KMS-11 (cell line): Measurements from ENCODE around the gene FAM83D.

Experiments used
- H2AFZ ChIP-seq: fragments of 200-600 bp; sonication (generic); 2 replicates; pipeline ENCODE4 v1.6.1; 2016; ENCODE audit warnings: antibody characterized with exemption, mixed run types, low read depth
- H3K27ac ChIP-seq: fragments of 200-600 bp; sonication (generic); 2 replicates; pipeline ENCODE4 v1.6.1; 2016; ENCODE audit warnings: mild to moderate bottlenecking, mixed run types
- H3K27me3 ChIP-seq: fragments of 200-600 bp; sonication (generic); 2 replicates; pipeline ENCODE4 v1.6.1; 2017; ENCODE audit warnings: mild to moderate bottlenecking, low read depth, mixed run types, moderate library complexity; ENCODE audit not compliant: insufficient read depth
- H3K36me3 ChIP-seq: fragments of 200-600 bp; sonication (generic); 2 replicates; pipeline ENCODE4 v1.6.1; 2017; ENCODE audit warnings: mild to moderate bottlenecking, mixed run types; ENCODE audit not compliant: insufficient read depth
- H3K4me1 ChIP-seq: fragments of 200-600 bp; sonication (generic); 2 replicates; pipeline ENCODE4 v1.6.1; 2016; ENCODE audit warnings: mild to moderate bottlenecking, low read depth, mixed run types; ENCODE audit not compliant: poor library complexity, severe bottlenecking
- H3K4me2 ChIP-seq: fragments of 200-600 bp; sonication (generic); 2 replicates; pipeline ENCODE4 v1.7.0; 2016; ENCODE audit warnings: mild to moderate bottlenecking, mixed run types
- H3K4me3 ChIP-seq: fragments of 200-600 bp; sonication (generic); IDR thresholded peaks from 2 replicates; pipeline ENCODE4 v1.6.1; 2017; ENCODE audit warnings: low read depth, low read length, mixed read lengths; ENCODE audit not compliant: insufficient read depth
- H3K79me2 ChIP-seq: fragments of 200-600 bp; sonication (generic); 2 replicates; pipeline ENCODE4 v1.6.1; 2016; ENCODE audit warnings: low read depth, mixed run types; ENCODE audit not compliant: insufficient read depth
- H3K9ac ChIP-seq: fragments of 200-600 bp; sonication (generic); 2 replicates; pipeline ENCODE4 v1.6.1; 2016; ENCODE audit warnings: mild to moderate bottlenecking, mixed run types
- H4K20me1 ChIP-seq: fragments of 200-600 bp; sonication (generic); 2 replicates; pipeline ENCODE4 v1.6.1; 2016; ENCODE audit warnings: mild to moderate bottlenecking, mixed run types; ENCODE audit not compliant: insufficient read depth
- TF ChIP-seq, protein P1 (sequence below): fragments of 200-600 bp; sonication (generic); conservative IDR thresholded peaks from 2 replicates; pipeline ENCODE4 v1.6.1; 2017; ENCODE audit warnings: low read depth, mild to moderate bottlenecking, antibody characterized with exemption, low read length, moderate library complexity, mixed read lengths

Gene FAM83D

DNA sequence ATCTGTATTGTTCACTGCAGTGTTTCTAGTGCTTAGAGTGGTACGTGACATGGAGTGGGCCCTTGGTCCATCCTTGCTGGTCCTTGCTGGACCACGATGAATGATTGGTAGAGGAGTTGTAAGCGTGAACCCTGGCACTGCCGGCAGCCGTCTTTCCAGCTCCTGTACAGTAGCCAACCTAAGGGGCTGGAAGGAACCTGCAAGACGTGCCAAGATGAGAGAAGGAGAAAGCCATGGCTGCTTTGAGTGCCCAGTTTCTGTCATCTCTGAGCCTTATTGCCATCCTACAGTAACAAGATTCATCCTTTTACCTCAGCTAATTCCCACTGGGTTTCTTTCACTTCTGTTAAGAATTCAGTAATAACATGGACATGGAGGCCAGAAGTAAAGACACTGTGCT, 41.9 kb downstream of the FAM83D start:
- H3K4me3 ChIP-seq, result no peak overlapping the region
- peaks cover 20% of the 10 kb centered on the region for H3K79me2 ChIP-seq
- H3K4me1 ChIP-seq, result peaks cover 9% of the 10 kb centered on the region
- no peak overlapping the region for H3K27ac ChIP-seq
- no peak overlapping the region for H2AFZ ChIP-seq
- TF ChIP-seq, protein P1, sequence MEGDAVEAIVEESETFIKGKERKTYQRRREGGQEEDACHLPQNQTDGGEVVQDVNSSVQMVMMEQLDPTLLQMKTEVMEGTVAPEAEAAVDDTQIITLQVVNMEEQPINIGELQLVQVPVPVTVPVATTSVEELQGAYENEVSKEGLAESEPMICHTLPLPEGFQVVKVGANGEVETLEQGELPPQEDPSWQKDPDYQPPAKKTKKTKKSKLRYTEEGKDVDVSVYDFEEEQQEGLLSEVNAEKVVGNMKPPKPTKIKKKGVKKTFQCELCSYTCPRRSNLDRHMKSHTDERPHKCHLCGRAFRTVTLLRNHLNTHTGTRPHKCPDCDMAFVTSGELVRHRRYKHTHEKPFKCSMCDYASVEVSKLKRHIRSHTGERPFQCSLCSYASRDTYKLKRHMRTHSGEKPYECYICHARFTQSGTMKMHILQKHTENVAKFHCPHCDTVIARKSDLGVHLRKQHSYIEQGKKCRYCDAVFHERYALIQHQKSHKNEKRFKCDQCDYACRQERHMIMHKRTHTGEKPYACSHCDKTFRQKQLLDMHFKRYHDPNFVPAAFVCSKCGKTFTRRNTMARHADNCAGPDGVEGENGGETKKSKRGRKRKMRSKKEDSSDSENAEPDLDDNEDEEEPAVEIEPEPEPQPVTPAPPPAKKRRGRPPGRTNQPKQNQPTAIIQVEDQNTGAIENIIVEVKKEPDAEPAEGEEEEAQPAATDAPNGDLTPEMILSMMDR, result no peak
- no peaks in the 10 kb centered on the region for H4K20me1 ChIP-seq
- no peaks in the 10 kb centered on the region for H3K27me3 ChIP-seq
- H3K9ac ChIP-seq, result no peak overlapping the region
- H3K36me3 ChIP-seq, result no peaks in the 10 kb centered on the region
- H3K4me2 ChIP-seq, result no peak overlapping the region

DNA sequence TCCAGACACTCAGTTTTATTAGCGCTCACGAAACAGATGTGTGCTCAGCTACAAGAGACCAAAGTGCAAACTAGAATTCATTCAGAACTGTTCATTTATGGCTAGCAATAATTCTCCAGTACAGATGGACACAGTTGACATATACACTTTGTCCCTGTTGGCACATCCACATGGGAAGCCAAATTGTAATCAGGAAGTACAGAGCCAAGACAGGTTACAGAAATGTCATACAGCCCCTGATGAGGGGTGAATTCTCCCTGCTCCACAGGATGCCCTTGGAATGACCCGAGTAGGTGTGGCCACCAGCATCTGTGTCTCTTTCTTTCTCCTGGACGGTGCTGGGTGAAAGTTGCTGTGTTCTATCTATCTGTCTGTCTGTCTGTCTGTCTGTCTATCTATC, 43.5 kb downstream of the FAM83D start:
- Histone ChIP-seq H3K4me2 (no peak overlapping the region), H3K79me2 (peaks cover 9% of the 10 kb centered on the region; the same call in 1 of the 2 replicates), H3K4me3 (no peak overlapping the region), H4K20me1 (no peaks in the 10 kb centered on the region), H3K27ac (no peak overlapping the region), H3K36me3 (no peaks in the 10 kb centered on the region), H3K4me1 (no peaks in the 10 kb centered on the region), H2AFZ (no peak overlapping the region), H3K9ac (no peak overlapping the region), H3K27me3 (no peaks in the 10 kb centered on the region)
- TF ChIP-seq, protein P1, result no peak

DNA sequence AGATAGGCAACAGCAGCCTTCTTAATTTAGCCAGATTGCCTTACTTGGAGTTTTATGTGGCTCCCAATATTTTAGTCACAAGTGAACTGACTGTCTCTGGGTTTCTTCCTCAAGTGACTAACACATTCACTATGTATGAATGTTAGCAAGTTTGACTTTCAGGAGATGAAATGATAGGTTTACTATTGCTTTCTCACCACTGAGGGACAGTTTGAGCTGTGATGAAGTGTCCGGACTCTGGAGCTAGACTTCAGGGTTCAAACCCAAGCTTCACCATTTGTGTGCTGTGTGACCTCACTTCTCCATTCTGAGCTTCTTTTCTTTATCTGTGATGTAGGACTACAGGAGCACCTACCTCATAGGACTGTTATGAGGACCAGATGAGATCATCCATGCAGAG, 44.1 kb downstream of the FAM83D start:
- Histone ChIP-seq H2AFZ (no peak overlapping the region), H3K4me1 (peaks cover 4% of the 10 kb centered on the region), H3K4me3 (no peak overlapping the region), H3K36me3 (no peaks in the 10 kb centered on the region), H3K4me2 (no peak overlapping the region), H3K9ac (no peak overlapping the region), H4K20me1 (no peaks in the 10 kb centered on the region), H3K27ac (no peak overlapping the region), H3K27me3 (no peaks in the 10 kb centered on the region), H3K79me2 (peaks cover 9% of the 10 kb centered on the region; the same call in 1 of the 2 replicates)
- TF ChIP-seq, protein P1, result no peak

- Histone ChIP-seq H4K20me1 (no peaks in the 10 kb centered on the region), H3K27me3 (no peaks in the 10 kb centered on the region), H3K4me2 (no peak overlapping the region), H3K36me3 (no peaks in the 10 kb centered on the region), H3K4me1 (peaks cover 15% of the 10 kb centered on the region), H3K9ac (no peak overlapping the region), H3K27ac (no peak overlapping the region), H2AFZ (no peak overlapping the region), H3K79me2 (no peaks in the 10 kb centered on the region), H3K4me3 (no peak overlapping the region)
- TF ChIP-seq, protein P1, result no peak
Measured at GRCh38 chr20:38973107-38973506, 46.9 kb downstream of the FAM83D start.
